ENCODE data around the gene VTI1A.

The VTI1A gene

DNA sequence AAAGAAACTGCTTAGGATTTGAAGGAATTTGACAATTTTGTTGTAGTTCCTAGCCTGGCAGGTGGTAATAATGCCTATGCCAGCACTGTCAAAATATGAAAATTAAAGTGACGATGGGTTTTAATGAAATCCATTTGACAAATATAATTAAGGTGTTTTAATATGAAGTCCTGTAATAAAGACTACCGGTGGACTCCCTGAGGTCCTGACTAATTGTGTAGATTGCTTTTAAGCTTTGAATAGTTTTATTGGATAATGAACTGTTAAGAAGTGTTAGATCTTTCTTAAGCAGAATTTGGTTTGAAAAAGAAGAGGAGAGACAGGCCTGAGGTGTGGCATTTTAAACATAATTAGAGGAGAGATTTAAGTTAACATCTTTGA, 197.2 kb downstream of the VTI1A start:
- DNase-seq, result no peak

DNA sequence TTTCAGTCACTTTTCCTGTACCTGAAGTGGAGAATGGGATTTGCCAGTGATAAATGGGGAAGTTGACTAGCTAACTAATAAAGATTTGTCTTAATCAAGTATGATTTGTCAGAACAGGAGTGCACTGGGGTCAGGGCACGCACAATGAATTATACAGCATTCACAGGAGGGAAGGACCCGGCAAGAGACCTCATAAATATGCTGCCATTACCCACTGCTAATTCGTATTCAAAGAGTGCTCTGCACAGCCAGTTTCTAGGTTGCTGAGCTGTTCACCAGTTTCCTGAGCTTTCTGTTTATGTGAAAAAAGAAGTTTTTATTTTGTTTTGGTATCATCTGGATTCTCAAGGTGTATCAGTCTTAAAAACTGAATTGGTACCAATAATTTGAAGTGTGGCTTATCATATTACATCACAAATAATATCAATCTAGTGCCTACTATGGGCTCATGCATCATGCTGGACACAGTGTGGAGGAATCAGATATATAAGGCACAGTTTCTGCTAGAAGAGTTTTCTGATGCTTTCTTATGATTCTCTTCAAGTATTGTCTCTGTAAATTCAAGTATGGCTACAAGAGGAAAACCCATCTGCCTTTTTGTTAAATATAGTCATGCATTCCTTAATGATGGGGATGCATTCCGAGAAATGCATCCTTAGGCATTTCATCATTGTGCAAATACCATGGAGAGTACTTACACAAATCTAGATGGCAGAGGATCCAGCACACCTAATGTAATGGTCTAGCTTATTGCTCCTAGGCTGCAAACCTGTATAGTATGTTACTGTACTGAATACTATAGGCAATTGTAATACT, 202.2 kb downstream of the VTI1A start:
- DNase-seq, result no peak

- no peak for DNase-seq
Observed at GRCh38 chr10:112649822-112650152, 202.8 kb downstream of the VTI1A start.

DNA sequence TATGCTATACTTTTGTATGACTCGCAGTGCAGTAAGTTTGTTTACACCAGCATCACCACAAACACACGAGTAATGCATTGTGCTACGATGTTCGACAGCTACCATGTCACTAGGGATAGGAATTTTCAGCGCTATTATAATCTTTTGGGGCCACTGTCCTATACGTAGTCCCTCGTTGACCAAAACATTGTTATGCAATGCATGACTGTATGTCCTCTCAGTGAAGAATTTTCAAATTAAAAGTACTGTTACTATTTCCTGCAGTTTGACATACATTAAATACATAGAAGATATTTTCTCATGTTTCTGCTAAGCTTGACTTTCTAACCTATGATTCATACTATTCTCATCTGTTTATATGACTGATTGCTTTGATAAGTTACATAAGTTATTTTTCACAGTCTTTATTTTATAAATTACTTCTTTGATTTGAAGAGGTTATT, 203.6 kb downstream of the VTI1A start:
- no peak for DNase-seq

- no peak for DNase-seq
Observed at GRCh38 chr10:112653215-112653614, 206.2 kb downstream of the VTI1A start.

DNA sequence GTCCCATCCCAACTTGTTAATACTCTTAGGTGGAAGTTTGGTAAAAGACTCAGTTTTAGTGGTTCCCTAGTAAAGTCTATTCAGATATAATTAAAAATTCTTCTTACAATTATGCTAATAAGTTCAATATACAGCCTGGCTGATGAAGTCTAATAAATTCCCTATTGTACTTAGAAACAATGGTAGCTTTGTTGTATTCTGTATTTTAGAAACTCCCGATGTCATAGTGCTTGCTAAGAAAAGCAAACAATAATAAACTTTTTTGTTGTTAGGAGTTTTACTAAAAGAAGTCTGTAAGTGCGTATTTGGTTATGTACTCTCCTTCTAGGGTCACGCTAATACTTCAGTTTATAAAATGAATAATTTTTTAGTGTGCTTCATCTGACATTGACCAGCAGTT, 206.8 kb downstream of the VTI1A start:
- DNase-seq, result no peak

GRCh38 chr10:112654794-112655193, 207.8 kb downstream of the VTI1A start:
- no peak for DNase-seq

- DNase-seq, result no peak
Observed at GRCh38 chr10:112655722-112656121, 208.7 kb downstream of the VTI1A start.

DNA sequence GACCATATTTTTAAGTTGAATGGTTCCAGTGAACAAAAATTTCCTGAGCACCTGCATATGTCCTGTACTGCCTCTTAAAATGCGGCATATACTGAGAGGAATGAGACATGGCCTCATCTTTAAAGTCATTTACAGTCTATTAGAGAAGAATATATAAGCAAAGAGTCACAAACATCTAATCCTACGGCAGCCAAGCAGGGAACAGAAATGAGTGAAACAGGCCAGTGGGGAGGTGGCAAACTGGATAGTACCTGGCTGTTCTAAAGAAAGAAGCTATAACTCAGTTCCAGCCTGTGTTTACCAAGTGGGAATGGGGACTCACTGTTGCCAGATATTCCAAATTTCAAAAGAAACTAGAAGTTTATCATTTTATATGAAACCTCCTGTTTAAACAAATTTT, 211.4 kb downstream of the VTI1A start:
- DNase-seq, result no peak

- no peak for DNase-seq
Observed at GRCh38 chr10:112658900-112659638, 212.1 kb downstream of the VTI1A start.

DNA sequence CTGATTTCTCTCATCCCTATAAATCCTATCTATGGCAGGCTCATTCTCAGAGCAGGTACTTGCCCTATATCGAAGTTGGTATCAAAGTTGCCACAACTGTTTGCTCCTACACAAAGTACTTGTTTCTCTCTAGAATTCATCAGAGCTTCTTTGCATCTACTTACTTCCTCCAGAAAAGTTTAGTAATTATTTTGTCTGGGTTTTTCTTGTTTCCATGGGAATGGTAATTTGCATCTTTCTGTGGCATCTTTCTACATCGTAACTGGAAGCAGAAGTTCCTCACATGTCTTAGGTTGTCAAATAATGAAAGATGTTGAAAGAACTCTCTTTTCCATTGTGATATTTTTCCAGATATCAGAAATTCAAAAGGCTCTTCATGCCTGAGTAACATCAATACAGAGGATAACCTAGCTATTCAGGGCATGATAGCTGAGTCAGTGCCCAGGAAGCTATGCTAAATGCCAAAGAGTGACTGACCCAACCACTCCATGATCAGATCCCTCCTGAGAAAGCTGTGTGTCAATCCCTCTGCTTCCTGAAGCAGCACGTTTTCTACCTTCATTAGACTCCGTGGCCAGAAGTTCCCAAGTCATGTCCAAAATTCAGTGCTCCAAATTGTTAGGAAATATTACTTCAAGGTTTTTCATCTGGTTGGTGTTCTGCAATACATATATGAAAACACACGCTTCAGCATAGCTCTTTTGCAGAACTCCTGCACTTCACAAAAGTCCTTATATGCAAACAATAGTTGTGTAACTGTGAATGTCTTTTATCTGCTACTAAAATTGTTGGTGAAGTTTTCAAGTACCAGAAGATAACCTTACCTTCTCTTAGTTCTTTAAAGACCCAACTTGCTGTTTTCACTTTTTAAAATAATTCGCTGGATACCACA, 216.5 kb downstream of the VTI1A start:
- no peak for DNase-seq

GRCh38 chr10:112666094-112666493, 219.1 kb downstream of the VTI1A start:
- DNase-seq, result no peak

DNA sequence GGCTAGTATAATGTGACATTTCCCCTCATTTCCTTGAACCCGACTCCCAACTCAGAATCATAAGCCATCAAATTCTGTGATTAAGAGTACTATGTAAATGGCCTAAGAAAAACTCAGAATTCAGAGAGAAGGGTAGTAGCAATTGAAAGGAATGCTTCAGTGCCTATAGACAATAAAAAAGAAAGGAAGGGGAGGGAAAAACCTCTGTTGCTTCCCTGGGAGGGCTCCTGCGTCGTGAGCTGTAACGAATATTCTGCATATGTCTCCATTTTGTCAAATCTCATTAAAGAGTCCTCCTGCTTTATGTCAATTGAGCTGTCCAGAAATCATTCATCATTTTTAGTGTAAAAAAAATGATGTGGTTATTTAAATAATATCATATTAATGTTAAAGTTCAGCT, 223.0 kb downstream of the VTI1A start:
- DNase-seq, result no peak

GRCh38 chr10:112671743-112672142, 224.7 kb downstream of the VTI1A start:
- no peak for DNase-seq

DNA sequence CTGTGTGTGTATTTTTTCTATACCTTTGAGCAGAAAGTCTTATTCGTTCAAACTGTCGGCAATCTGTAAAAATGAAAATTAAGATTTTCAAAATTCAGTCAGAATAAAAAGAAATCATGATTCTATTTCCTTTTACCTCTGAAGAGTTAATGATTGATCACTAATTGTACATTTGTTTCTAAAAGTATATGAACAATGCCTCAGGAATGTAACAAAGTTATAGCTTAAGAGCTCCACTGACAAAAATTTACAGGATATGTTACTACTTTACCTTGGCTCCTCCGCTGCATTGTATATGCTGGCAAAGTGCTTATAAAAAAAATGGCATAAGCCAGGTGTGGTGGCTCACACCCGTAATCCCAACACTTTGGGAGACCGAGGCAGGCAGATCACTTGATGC, 225.7 kb downstream of the VTI1A start:
- DNase-seq, result no peak

- DNase-seq, result no peak
Observed at GRCh38 chr10:112675560-112676083, 228.6 kb downstream of the VTI1A start.

DNA sequence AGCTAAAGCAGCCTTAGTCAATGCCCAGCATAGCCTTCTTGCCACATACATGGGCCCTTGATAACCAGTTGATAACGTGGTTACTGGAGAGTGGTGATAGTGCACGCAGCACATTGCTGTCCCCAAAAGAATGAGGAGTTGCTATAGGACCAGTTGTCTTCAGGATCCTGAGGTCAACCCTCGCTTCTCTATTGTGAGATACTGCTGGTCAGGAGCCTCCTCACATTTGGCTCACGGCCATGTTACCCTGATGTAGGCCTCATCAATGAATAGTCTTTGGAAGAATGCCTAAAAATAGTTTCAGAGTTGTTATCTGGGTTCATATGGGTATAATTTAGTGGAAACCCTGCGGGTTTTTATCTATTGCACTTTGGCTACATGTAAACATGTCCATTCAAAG, 230.7 kb downstream of the VTI1A start:
- DNase-seq, result no peak

DNA sequence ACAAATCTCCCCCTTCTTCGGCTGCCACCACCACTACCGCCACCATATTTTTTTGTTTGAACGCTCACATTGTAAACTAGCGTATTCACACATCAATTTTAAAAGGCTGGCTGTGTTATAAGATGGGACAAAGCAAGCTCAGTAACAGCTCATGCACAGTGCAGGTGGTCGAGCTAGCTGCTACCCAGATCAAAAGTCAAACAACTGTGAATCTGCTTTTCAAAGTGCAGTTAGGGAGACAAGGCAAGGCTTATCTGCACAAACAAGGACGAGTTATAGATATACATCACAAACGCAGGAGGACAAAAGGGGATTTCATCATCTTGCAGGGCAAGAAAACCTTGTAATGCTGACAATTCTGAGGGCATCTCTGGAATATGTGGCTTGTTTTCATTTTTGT, 231.6 kb downstream of the VTI1A start:
- DNase-seq, result no peak

DNA sequence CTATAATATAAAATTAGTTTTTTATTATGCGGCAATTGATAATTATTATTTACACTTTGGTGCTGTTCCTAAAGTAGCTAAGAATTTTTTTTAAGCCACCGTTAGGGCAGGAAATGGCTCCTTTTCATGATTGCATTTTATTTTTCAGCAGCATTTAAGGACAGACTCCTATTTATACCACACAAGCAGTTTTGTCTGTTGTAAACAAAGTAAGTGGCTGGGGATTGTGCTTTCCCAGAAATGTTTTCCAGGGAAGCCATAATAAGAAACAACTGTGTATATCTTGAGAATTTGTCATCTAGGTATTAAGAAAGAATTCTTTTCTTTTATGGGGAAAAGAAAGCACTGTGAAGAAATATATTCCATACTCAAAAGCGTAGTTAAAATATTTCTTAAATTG, 232.0 kb downstream of the VTI1A start:
- no peak for DNase-seq

- no peak for DNase-seq
Observed at GRCh38 chr10:112679392-112679791, 232.4 kb downstream of the VTI1A start.

GRCh38 chr10:112680586-112680985, 233.6 kb downstream of the VTI1A start:
- no peak for DNase-seq

GRCh38 chr10:112687647-112688046, 240.6 kb downstream of the VTI1A start:
- DNase-seq, result no peak

GRCh38 chr10:112689327-112690072, 242.5 kb downstream of the VTI1A start:
- DNase-seq, result no peak

Measured in NK-92 treated with Interleukin-12 subunit alpha and Interleukin-12 subunit beta, amount 100 ng/mL, for 24 hours (cell line).